ENCODE data around the gene CTBP2. TPM values are rescaled to one million over a fixed set of nuclear protein-coding genes. Genes with fewer than 3 reads are reported as not detected.

The CTBP2 gene
- total RNA-seq, 1 experiment from 2014 or later, result 77.8 TPM

DNA sequence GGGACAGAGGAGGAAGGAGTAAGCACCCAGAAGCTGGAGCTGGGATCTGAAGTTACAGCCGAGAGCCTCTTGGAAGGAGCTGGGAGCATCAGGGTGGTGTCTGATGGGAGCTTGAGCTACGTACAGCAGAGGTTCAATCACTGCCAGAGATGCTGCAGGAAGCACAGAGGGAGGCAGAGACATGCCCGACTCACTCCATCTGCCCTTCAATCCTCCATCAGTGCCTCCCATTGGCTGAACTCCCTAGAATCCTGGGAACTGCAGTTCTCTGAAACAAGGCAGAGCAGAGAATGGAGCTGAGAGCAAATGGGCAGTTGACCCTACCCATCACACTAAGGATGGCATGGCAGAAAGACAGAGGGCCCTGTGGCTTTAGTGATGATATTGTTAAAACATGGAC is 40.0 kb upstream of the CTBP2 start:
- no TSS peak for BruUV-seq (replicated peaks)
- Histone ChIP-seq H3K4me3 (ENCODE audit: low read depth, low read length, poor library complexity, severe bottlenecking) (no peak overlapping the region), H3K9me3 (ENCODE audit: low read depth, low read length, poor library complexity, severe bottlenecking) (no peaks in the 10 kb centered on the region), H3K36me3 (ENCODE audit: insufficient read depth, low read length, poor library complexity, severe bottlenecking) (no peaks in the 10 kb centered on the region), H3K4me1 (ENCODE audit: insufficient read depth, low read length, poor library complexity, severe bottlenecking) (no peaks in the 10 kb centered on the region), H3K27me3 (replicated peaks; ENCODE audit: insufficient read depth, low read depth, low read length, poor library complexity) (peaks cover 5% of the 10 kb centered on the region), H3K27ac (ENCODE audit: low read depth, low read length, poor library complexity, severe bottlenecking) (no peak overlapping the region)
- TF ChIP-seq EZH2 (IDR thresholded peaks at IDR 0.05; ENCODE audit: borderline replicate concordance, low read depth, low read length, poor library complexity, severe bottlenecking), result no peak
- TF ChIP-seq, protein P1, sequence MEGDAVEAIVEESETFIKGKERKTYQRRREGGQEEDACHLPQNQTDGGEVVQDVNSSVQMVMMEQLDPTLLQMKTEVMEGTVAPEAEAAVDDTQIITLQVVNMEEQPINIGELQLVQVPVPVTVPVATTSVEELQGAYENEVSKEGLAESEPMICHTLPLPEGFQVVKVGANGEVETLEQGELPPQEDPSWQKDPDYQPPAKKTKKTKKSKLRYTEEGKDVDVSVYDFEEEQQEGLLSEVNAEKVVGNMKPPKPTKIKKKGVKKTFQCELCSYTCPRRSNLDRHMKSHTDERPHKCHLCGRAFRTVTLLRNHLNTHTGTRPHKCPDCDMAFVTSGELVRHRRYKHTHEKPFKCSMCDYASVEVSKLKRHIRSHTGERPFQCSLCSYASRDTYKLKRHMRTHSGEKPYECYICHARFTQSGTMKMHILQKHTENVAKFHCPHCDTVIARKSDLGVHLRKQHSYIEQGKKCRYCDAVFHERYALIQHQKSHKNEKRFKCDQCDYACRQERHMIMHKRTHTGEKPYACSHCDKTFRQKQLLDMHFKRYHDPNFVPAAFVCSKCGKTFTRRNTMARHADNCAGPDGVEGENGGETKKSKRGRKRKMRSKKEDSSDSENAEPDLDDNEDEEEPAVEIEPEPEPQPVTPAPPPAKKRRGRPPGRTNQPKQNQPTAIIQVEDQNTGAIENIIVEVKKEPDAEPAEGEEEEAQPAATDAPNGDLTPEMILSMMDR (conservative IDR thresholded peaks at IDR 0.05; ENCODE audit: low read depth, low read length), result no peak
- intact Hi-C loops (cut with micrococcal nuclease; ENCODE audit: unreplicated experiment), result no loop called here
- DNase-seq (ENCODE audit: low spot score), result no peak
- POLR2A ChIA-PET (ENCODE audit: low non-redundant PET), result interaction anchor here (0.6 kb wide), 1 partner anchor 577 kb away, joined by 19 read pairs; no protein-coding TSS in a partner anchor
- CTCF ChIA-PET, result no interaction called here

DNA sequence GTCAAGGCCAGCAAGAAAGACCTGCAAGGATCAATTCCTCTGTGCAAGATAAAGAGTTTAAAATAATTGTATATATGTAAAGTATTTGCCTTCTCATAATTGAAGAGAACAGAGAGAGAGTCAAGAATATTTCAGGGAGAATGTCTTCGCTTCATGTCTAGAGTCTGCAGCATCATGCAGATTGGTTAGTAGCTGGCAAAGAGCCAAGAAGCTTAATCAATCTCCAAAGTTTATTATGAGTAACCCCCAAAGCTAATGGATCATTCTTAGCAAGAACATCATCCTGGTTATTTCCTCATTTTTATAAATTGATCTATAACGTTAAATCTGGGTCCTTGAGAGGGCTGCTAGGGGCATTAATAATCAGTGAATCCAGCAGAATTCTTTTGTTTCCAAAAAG is 38.9 kb upstream of the CTBP2 start:
- Histone ChIP-seq H3K4me3 (ENCODE audit: low read depth, low read length, poor library complexity, severe bottlenecking) (no peak overlapping the region), H3K36me3 (ENCODE audit: insufficient read depth, low read length, poor library complexity, severe bottlenecking) (no peaks in the 10 kb centered on the region), H3K4me1 (ENCODE audit: insufficient read depth, low read length, poor library complexity, severe bottlenecking) (no peaks in the 10 kb centered on the region), H3K27me3 (replicated peaks; ENCODE audit: insufficient read depth, low read depth, low read length, poor library complexity) (peaks cover 5% of the 10 kb centered on the region), H3K9me3 (ENCODE audit: low read depth, low read length, poor library complexity, severe bottlenecking) (no peaks in the 10 kb centered on the region), H3K27ac (ENCODE audit: low read depth, low read length, poor library complexity, severe bottlenecking) (no peak overlapping the region)
- BruUV-seq (replicated peaks), result no TSS peak
- intact Hi-C loops (cut with micrococcal nuclease; ENCODE audit: unreplicated experiment), result no loop called here
- no peak for DNase-seq (ENCODE audit: low spot score)
- TF ChIP-seq, protein P1 (conservative IDR thresholded peaks at IDR 0.05; ENCODE audit: low read depth, low read length), result no peak
- no peak for TF ChIP-seq EZH2 (IDR thresholded peaks at IDR 0.05; ENCODE audit: borderline replicate concordance, low read depth, low read length, poor library complexity, severe bottlenecking)
- POLR2A ChIA-PET (ENCODE audit: low non-redundant PET), result no interaction called here
- CTCF ChIA-PET, result no interaction called here

DNA sequence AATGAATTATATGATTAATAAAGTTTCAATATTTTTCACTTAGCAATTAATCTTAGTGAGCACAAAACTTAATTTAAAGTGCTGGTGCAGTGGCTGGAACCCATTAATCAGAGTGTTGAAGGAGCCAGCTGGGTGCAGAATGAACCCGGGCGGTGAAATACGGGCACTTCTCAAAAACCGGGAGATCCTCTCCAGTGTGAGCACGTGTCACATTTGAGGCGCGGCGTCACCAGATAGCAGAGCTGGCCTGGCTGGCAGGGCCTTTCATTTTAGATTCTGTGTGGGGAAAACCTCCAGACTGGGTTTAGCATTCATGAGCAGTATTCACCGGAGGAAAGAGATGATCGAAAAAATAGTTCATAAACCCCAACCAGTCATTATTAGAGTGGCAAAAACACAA is 34.5 kb upstream of the CTBP2 start:
- H3K27ac ChIP-seq (ENCODE audit: low read depth, low read length, poor library complexity, severe bottlenecking), result no peak overlapping the region
- intact Hi-C loops (cut with micrococcal nuclease; ENCODE audit: unreplicated experiment), result no loop called here
- TF ChIP-seq, protein P1 (conservative IDR thresholded peaks at IDR 0.05; ENCODE audit: low read depth, low read length), result no peak
- no peak for TF ChIP-seq EZH2 (IDR thresholded peaks at IDR 0.05; ENCODE audit: borderline replicate concordance, low read depth, low read length, poor library complexity, severe bottlenecking)
- H3K4me3 ChIP-seq (ENCODE audit: low read depth, low read length, poor library complexity, severe bottlenecking), result no peak overlapping the region
- no peak for DNase-seq (ENCODE audit: low spot score)
- ChIA-PET POLR2A (ENCODE audit: low non-redundant PET) (no interaction called here), CTCF (no interaction called here)
- H3K27me3 ChIP-seq (replicated peaks; ENCODE audit: insufficient read depth, low read depth, low read length, poor library complexity), result no peaks in the 10 kb centered on the region
- BruUV-seq (replicated peaks), result no TSS peak
- H3K9me3 ChIP-seq (ENCODE audit: low read depth, low read length, poor library complexity, severe bottlenecking), result no peaks in the 10 kb centered on the region
- H3K36me3 ChIP-seq (ENCODE audit: insufficient read depth, low read length, poor library complexity, severe bottlenecking), result no peaks in the 10 kb centered on the region
- H3K4me1 ChIP-seq (ENCODE audit: insufficient read depth, low read length, poor library complexity, severe bottlenecking), result no peaks in the 10 kb centered on the region
